GM15510 (cell line): ENCODE measurements around the gene FAM83C.

Source experiments
- POLR2A ChIP-seq: IDR thresholded peaks from 3 replicates; pipeline ENCODE4 v1.6.1; 2011; ENCODE audit warnings: borderline replicate concordance; ENCODE audit not compliant: insufficient read length; ENCODE audit errors: extremely low read depth

Gene FAM83C

GRCh38 chr20:35295058-35295457, 2.8 kb upstream of the FAM83C start:
- no peak for TF ChIP-seq POLR2A

DNA sequence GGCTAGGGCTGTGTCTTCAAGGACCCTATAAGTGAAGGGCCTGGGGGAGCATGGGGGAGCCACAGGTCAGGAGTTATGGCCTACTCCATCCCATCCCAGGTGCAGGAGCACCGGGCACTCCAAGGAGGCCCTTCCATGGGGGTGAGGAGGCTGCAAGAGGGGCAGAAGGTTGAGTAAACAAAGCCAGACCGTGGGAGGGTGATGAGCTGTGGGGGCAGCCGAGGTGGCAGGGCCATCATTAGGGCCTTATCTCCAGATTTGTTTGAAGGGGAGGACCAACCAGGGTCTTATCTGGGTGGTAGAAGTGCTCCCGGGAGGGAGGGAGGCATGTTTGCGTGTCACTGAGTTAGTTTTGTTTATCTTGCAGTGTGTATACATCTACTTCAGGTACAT, 2.1 kb upstream of the FAM83C start:
- TF ChIP-seq POLR2A, result no peak

- no peak for TF ChIP-seq POLR2A
Measured at GRCh38 chr20:35293303-35294292, 1.4 kb upstream of the FAM83C start.

DNA sequence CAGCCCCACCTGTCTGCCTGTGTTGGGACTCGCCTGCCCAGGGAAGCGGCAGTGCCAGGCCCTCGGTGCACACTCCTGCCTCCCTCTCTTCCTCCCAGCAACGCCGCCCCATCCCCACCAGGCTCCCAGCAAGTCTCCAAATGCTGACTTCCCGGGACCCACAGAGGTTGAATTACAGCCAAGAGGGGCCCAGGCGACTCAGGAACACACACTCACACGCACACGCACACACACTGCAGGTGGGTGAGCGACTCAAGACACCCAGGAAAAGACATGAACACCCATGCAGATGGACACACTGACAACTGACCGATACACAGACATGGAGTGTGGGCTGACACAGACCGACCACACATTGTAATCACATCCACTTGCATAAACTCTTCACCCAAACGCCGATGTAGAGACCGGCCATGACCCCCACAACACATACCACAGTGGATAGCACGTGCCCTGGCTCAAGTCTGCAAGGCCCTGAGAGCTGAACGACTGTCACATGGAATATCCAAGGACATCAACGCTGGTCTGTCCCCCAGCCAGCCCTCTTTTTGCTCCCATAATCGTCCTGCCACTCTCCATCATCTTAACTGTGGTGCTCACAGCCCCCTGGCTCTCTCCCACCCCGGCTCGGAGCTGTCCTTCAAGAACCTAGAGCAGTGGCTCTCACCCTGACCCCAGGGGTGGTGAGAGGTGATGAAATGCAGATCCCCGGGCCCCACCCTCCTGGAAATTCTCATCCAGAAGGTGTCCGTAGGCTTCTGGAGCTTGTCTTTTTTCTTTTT, 470 bp upstream of the FAM83C start:
- no peak for TF ChIP-seq POLR2A

DNA sequence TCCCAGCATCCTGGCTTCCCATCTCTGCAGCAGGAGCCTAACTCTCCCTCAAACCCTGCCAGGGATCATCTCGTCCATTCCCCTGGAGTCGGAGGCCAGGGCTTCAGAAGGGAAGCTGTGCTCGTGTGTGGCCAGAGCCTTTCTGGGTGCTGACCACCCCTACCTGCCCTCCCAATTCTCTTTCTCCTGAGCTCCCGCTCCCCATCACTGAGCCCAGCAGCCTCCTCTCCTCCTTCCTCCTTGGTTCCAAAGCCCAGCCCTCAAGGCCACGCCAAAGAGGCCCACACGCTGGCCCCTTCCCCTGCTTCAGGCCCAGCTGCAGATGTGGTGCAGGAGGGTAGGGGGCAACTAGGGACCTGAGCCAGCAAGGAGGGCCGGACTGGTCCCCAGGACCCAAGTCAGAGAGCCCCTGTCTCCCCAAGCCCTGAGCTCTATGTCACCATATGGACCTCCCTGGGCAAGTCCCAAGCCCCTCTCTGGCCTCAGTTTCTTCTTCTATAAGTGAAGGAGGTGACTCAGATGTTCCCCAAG, 1.3 kb downstream of the FAM83C start:
- no peak for TF ChIP-seq POLR2A

GRCh38 chr20:35290186-35290886, 1.9 kb downstream of the FAM83C start:
- TF ChIP-seq POLR2A, result no peak

DNA sequence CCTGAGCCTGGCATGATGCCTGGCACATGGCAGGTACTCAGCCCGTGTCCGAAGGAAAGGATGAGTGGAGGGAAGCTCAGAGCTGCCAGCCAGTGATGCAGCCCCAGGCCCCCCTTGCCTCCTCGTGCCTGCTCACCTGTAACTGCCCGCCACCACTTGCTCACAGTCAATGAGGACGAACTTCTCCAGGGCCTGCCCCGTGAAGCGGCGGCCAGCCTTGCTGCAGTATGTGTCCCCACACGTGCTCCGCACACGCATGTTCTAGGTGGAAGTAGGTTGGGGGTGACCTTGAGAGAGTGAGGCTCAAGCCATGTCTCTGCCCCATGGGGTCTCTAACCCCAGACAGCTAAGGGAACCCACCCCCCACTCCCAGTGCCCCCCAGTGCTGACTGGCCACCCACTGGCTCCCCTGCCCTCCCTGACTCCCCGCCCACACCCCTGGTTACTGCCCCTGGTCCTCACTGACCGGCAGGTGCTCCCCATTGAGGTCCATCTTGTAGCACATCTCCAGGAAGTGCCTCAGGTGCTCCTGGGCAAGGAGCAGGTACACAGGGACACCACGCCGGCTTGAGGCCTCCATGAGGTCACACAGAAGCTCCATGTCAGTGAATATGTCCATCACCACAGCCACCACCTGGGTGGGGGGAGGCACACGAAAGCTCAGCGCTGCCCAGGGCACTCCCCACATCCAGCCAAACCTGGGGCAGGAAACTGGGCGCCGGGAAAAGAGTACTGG, 3.7 kb downstream of the FAM83C start:
- TF ChIP-seq POLR2A, result no peak

- no peak for TF ChIP-seq POLR2A
Measured at GRCh38 chr20:35287509-35288324, 4.5 kb downstream of the FAM83C start.

DNA sequence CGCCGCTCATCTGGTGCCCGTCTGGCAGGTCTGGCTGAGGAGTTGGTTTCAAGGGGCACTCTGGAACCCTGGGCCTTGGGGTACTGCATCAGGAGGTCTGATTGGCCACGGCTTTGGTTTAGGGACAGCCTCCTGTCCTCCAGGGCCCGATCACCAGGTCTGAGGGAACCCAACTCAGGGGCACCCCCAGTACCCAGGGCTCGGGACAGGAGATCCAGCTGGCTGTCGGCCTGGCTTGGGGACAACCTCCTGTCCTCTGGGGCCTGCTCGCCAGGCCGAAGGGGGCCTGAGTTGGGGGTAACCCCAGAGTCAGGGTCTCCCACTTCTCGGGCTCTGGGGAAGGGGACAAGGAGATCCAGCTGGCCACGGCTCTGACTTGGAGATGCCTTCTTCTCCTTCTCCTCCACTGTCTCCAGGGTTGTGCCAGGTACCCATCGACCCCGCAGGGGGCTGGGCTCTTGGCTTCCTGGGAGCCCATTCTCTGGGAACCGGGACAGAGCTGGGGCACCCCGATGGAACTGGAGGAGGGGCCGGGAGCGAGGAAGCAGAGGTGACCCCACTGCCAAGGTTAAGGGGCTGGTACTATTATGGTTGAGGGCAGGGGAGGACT, 5.2 kb downstream of the FAM83C start:
- no peak for TF ChIP-seq POLR2A

DNA sequence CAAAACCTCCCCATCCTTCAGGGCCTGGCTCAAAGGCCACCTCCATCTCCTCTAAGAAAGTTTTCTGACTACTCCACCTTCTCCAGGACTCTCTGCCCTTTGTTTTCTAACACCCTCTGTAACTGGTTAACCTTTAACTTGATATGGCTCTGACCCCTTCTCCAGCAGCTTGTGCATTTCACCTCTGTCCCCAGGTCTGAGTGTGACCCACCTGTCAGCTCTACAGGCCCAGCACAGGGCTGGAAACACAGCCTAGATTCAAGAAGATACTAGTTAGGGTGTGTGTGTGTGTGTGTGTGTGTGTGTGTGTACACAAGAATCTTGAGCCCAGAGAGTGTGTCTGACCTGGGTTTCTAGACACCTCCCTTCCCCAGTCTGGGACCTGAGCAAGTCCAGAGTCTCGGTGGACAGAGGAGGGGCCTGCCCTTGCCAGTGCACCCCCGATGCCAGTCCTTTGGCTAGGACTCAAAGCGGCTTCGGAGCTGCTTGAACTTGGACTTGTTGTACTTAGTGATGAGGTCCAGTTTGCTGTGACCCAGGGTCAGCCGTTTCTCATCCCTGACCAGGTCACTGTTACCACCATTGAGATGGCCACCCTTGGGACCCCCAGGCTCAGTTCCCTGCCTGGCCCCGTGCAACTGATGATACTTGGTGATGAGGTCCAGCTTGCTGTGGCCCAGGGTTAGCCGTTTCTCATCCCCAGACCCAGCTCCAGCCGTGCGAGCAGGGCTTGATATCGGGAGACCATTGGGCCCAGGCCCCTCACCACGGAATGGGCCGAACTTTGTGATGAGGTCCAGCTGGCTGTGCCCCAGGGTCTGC, 5.9 kb downstream of the FAM83C start:
- no peak for TF ChIP-seq POLR2A

GRCh38 chr20:35285806-35286076, 6.5 kb downstream of the FAM83C start:
- no peak for TF ChIP-seq POLR2A
